Loucy (cell line): ENCODE measurements around the gene HSD17B14.

Experiments used
- H2AFZ ChIP-seq: fragments of 200-600 bp; sonication (generic); 2 replicates; pipeline ENCODE4 v1.6.0; 2016; ENCODE audit warnings: antibody characterized with exemption, mild to moderate bottlenecking, low read length, moderate library complexity
- H3F3A ChIP-seq: fragments of 200-600 bp; 2 replicates; pipeline ENCODE4 v1.6.0; 2016; ENCODE audit warnings: antibody characterized with exemption, low read depth, mild to moderate bottlenecking
- H3K27me3 ChIP-seq: fragments of 200-600 bp; sonication (generic); 2 replicates; pipeline ENCODE4 v1.6.1; 2014; ENCODE audit warnings: low read length, mild to moderate bottlenecking; ENCODE audit not compliant: insufficient read depth, poor library complexity, severe bottlenecking
- H3K36me3 ChIP-seq: fragments of 200-600 bp; sonication (generic); 2 replicates; pipeline ENCODE4 v1.6.1; 2016; ENCODE audit warnings: low read length; ENCODE audit not compliant: insufficient read depth
- H3K4me1 ChIP-seq: fragments of 200-600 bp; sonication (generic); 2 replicates; pipeline ENCODE4 v1.5.1; 2014; ENCODE audit warnings: low read length, mild to moderate bottlenecking; ENCODE audit not compliant: insufficient read depth, poor library complexity, severe bottlenecking
- H3K4me2 ChIP-seq: fragments of 200-600 bp; sonication (generic); 2 replicates; pipeline ENCODE4 v1.6.0; 2014; ENCODE audit warnings: antibody characterized with exemption, low read length, low read depth, mild to moderate bottlenecking; ENCODE audit not compliant: poor library complexity, severe bottlenecking
- H3K4me3 ChIP-seq: fragments of 200-600 bp; sonication (generic); 2 replicates; pipeline ENCODE4 v1.5.1; 2014; ENCODE audit warnings: low read length, mild to moderate bottlenecking, mixed read lengths; ENCODE audit not compliant: poor library complexity, severe bottlenecking
- H3K79me2 ChIP-seq: fragments of 200-600 bp; sonication (generic); 2 replicates; pipeline ENCODE4 v1.6.1; 2014; ENCODE audit warnings: low read length; ENCODE audit not compliant: insufficient read depth
- H3K9ac ChIP-seq: fragments of 200-600 bp; sonication (generic); 2 replicates; pipeline ENCODE4 v1.6.0; 2014; ENCODE audit warnings: mild to moderate bottlenecking, low read depth, low read length, moderate library complexity; ENCODE audit not compliant: poor library complexity, severe bottlenecking
- H3K9me2 ChIP-seq: fragments of 200-600 bp; sonication (generic); replicated peaks from 2 replicates; pipeline ENCODE4 v1.6.1; 2016; ENCODE audit warnings: low read depth, low read length, mixed read lengths
- H3K9me3 ChIP-seq: fragments of 200-600 bp; sonication (generic); 2 replicates; pipeline ENCODE4 v1.6.1; 2014; ENCODE audit warnings: mild to moderate bottlenecking, antibody characterized with exemption, low read length, low read depth; ENCODE audit not compliant: insufficient read depth
- H4K20me1 ChIP-seq: fragments of 200-600 bp; sonication (generic); 2 replicates; pipeline ENCODE4 v1.6.0; 2014; ENCODE audit warnings: antibody characterized with exemption, low read length, mild to moderate bottlenecking; ENCODE audit not compliant: insufficient read depth, poor library complexity, severe bottlenecking
- CTCF ChIP-seq: fragments of 200-600 bp; sonication (generic); conservative IDR thresholded peaks from 2 replicates; pipeline ENCODE4 v1.5.1; 2014; ENCODE audit warnings: mild to moderate bottlenecking, antibody characterized with exemption, low read length
- EZH2phosphoT487 ChIP-seq: fragments of 200-600 bp; IDR thresholded peaks from 2 replicates; pipeline ENCODE4 v1.6.1; 2018; ENCODE audit warnings: antibody characterized with exemption, mild to moderate bottlenecking, moderate library complexity, borderline replicate concordance

HSD17B14 gene

GRCh38 chr19:48845384-48845783, 9.1 kb upstream of the HSD17B14 start:
- H4K20me1 ChIP-seq = no peaks in the 10 kb centered on the region
- H3K9me3 ChIP-seq = no peaks in the 10 kb centered on the region
- H3K36me3 ChIP-seq = no peaks in the 10 kb centered on the region
- H3K4me2 ChIP-seq = no peak overlapping the region
- H3K4me3 ChIP-seq = no peak overlapping the region
- H3K79me2 ChIP-seq = no peaks in the 10 kb centered on the region
- H3K9ac ChIP-seq = no peak overlapping the region
- no peaks in the 10 kb centered on the region for H3K4me1 ChIP-seq
- H3K27me3 ChIP-seq = no peaks in the 10 kb centered on the region
- no peak overlapping the region for H2AFZ ChIP-seq
- no peaks in the 10 kb centered on the region for H3K9me2 ChIP-seq
- H3F3A ChIP-seq = no peaks in the 10 kb centered on the region
- TF ChIP-seq CTCF (no peak), EZH2phosphoT487 (no peak)

GRCh38 chr19:48844472-48844871, 8.2 kb upstream of the HSD17B14 start:
- Histone ChIP-seq H3K9me3 (no peaks in the 10 kb centered on the region), H3K4me3 (no peak overlapping the region), H3K4me2 (no peak overlapping the region), H3K79me2 (no peaks in the 10 kb centered on the region), H3K9me2 (no peaks in the 10 kb centered on the region), H3K36me3 (no peaks in the 10 kb centered on the region), H4K20me1 (no peaks in the 10 kb centered on the region), H3K27me3 (no peaks in the 10 kb centered on the region), H3F3A (no peaks in the 10 kb centered on the region), H3K9ac (no peak overlapping the region), H3K4me1 (no peaks in the 10 kb centered on the region), H2AFZ (no peak overlapping the region)
- TF ChIP-seq CTCF (no peak), EZH2phosphoT487 (no peak)

GRCh38 chr19:48842789-48843162, 6.5 kb upstream of the HSD17B14 start:
- no peaks in the 10 kb centered on the region for H3K4me1 ChIP-seq
- no peak overlapping the region for H2AFZ ChIP-seq
- no peaks in the 10 kb centered on the region for H3F3A ChIP-seq
- no peaks in the 10 kb centered on the region for H3K36me3 ChIP-seq
- H4K20me1 ChIP-seq = no peaks in the 10 kb centered on the region
- H3K4me2 ChIP-seq = no peak overlapping the region
- no peak overlapping the region for H3K9ac ChIP-seq
- peak; percentile 90 for TF ChIP-seq CTCF
- TF ChIP-seq EZH2phosphoT487 = no peak
- H3K9me3 ChIP-seq = no peaks in the 10 kb centered on the region
- no peaks in the 10 kb centered on the region for H3K79me2 ChIP-seq
- no peak overlapping the region for H3K4me3 ChIP-seq
- H3K27me3 ChIP-seq = no peaks in the 10 kb centered on the region
- H3K9me2 ChIP-seq = no peaks in the 10 kb centered on the region
